HCT116 (cell line): Measurements from ENCODE around the gene CCDC57. TPM values are rescaled to one million over a fixed set of nuclear protein-coding genes. Genes with fewer than 3 reads are reported as not detected.

Source experiments
- ATAC-seq: fragments of 200-7000 bp; cut with Tn5 transposase; 2 replicates; pipeline ENCODE4 v1.9.1; 2020; ENCODE audit warnings: mild to moderate bottlenecking, moderate library complexity
- BruUV-seq: library from RNA; stranded (reverse); fragments of 400-500 nt; replicated peaks from 2 replicates; lab custom pipeline; 2021; lab: Mats Ljungman, UMichigan
- CTCF ChIA-PET: fragments of 300-600 bp; sonication (Branson Sonifier 250); formaldehyde crosslinking; loops from one replicate; lab custom pipeline; 2021; ENCODE audit warnings: antibody characterized with exemption; lab: Charles Lee
- POLR2A ChIA-PET: fragments of 300-600, 350-600 bp; sonication (Branson Sonifier 250); formaldehyde crosslinking; loops from one replicate; lab custom pipeline; 2021; ENCODE audit warnings: antibody characterized with exemption; lab: Charles Lee
- RAD21 ChIA-PET, 2 experiments: fragments of 300-600 bp; sonication (Branson Sonifier 250); formaldehyde crosslinking; loops; one replicate each; lab custom pipeline; 2023; ENCODE audit warnings: low total read pairs in 2 of 2; ENCODE audit not compliant: uncharacterized antibody in 2 of 2, unreplicated experiment in 2 of 2, low non-redundant PET in 1 of 2; lab: Charles Lee
- DNase-seq: peaks from one replicate; pipeline ENCODE4 v3.0.0-alpha.2; 2010; ENCODE audit warnings: low read depth, low spot score
- H2AFZ ChIP-seq: fragments of 200-600 bp; shearing (Covaris generic), sonication (generic); 2 replicates; pipeline ENCODE4 v1.6.1; 2017; ENCODE audit warnings: low read depth, mixed run types, mixed read lengths, antibody characterized with exemption, low read length; ENCODE audit not compliant: poor library complexity, severe bottlenecking
- H3K27ac ChIP-seq: 2 replicates; pipeline ENCODE4 v1.5.1; 2012; ENCODE audit warnings: low read depth, low read length
- H3K27me3 ChIP-seq: fragments of 200-600 bp; sonication (generic); 2 replicates; pipeline ENCODE4 v1.6.1; 2016; ENCODE audit warnings: mixed run types, low read length, mixed read lengths; ENCODE audit not compliant: insufficient read depth
- H3K36me3 ChIP-seq, 2 experiments: fragments of 200-500 bp in 1 of 2; fragments of 200-600 bp in 1 of 2; sonication (Bioruptor generic) in 1 of 2; sonication (generic) in 1 of 2; 2 replicates each; pipeline versions ENCODE4 v1.5.1 to v1.6.1; 2014 to 2016; ENCODE audit warnings: low read length in 2 of 2, inconsistent platforms in 1 of 2, mixed read lengths in 1 of 2, mixed run types in 1 of 2; ENCODE audit not compliant: insufficient read depth in 2 of 2, control insufficient read depth in 1 of 2
- H3K4me1 ChIP-seq, 2 experiments: fragments of 200-600 bp in 1 of 2; sonication (generic) in 1 of 2; 2 replicates each; pipeline versions ENCODE4 v1.5.1 to v1.6.1; 2012 to 2017; ENCODE audit warnings: low read length in 2 of 2, inconsistent platforms in 1 of 2, mild to moderate bottlenecking in 1 of 2, mixed read lengths in 1 of 2, mixed run types in 1 of 2, moderate library complexity in 1 of 2; ENCODE audit not compliant: insufficient read depth in 2 of 2, control insufficient read depth in 1 of 2
- H3K4me2 ChIP-seq: fragments of 200-600 bp; sonication (generic); 2 replicates; pipeline ENCODE4 v1.6.1; 2017; ENCODE audit warnings: mixed run types, low read length, mixed read lengths
- H3K4me3 ChIP-seq, 2 experiments: fragments of 200-600 bp in 1 of 2; sonication (generic) in 1 of 2; replicated peaks in 1 of 2; 2 replicates each; pipeline ENCODE4 v1.5.1; 2011 to 2016; ENCODE audit warnings: low read length in 2 of 2, control low read depth in 1 of 2, low read depth in 1 of 2, mild to moderate bottlenecking in 1 of 2, mixed read lengths in 1 of 2, mixed run types in 1 of 2
- H3K79me2 ChIP-seq: fragments of 200-600 bp; sonication (generic); 2 replicates; pipeline ENCODE4 v1.6.1; 2017; ENCODE audit warnings: mild to moderate bottlenecking, mixed run types, low read length, moderate library complexity, mixed read lengths; ENCODE audit not compliant: insufficient read depth
- H3K9ac ChIP-seq: fragments of 200-600 bp; sonication (generic); 2 replicates; pipeline ENCODE4 v1.6.1; 2016; ENCODE audit warnings: low read length, mixed read lengths
- H3K9me2 ChIP-seq: fragments of 200-600 bp; sonication (generic), shearing (Covaris generic); 2 replicates; pipeline ENCODE4 v1.6.1; 2017; ENCODE audit warnings: mixed run types, mild to moderate bottlenecking, moderate library complexity; ENCODE audit not compliant: insufficient read depth
- H3K9me3 ChIP-seq, 2 experiments: fragments of 200-500 bp in 1 of 2; fragments of 200-600 bp in 1 of 2; sonication (Bioruptor generic) in 1 of 2; sonication (generic) in 1 of 2; 2 replicates each; pipeline ENCODE4 v1.6.1; 2014 to 2017; ENCODE audit warnings: low read length in 2 of 2, mixed read lengths in 2 of 2, inconsistent platforms in 1 of 2, low read depth in 1 of 2, mild to moderate bottlenecking in 1 of 2, mixed run types in 1 of 2, moderate library complexity in 1 of 2; ENCODE audit not compliant: control insufficient read depth in 1 of 2, insufficient read depth in 1 of 2
- H4K20me1 ChIP-seq: fragments of 200-600 bp; sonication (generic), shearing (Covaris generic); 2 replicates; pipeline ENCODE4 v1.6.1; 2017; ENCODE audit warnings: mixed run types, mild to moderate bottlenecking, moderate library complexity; ENCODE audit not compliant: insufficient read depth
- CBX3 ChIP-seq: IDR thresholded peaks from 2 replicates; pipeline ENCODE4 v1.6.1; 2012; ENCODE audit warnings: low read depth
- CEBPB ChIP-seq: IDR thresholded peaks from 2 replicates; pipeline ENCODE4 v1.6.1; 2012; ENCODE audit warnings: low read depth
- CTCF ChIP-seq, 3 experiments: fragments of 200-600 bp in 1 of 3; sonication (generic) in 1 of 3; IDR thresholded peaks in 2 of 3; conservative IDR thresholded peaks in 1 of 3; 2 replicates each; pipeline ENCODE4 v1.5.1; 2012 to 2017; ENCODE audit warnings: low read depth in 2 of 3, low read length in 2 of 3, antibody characterized with exemption in 1 of 3, borderline replicate concordance in 1 of 3, control low read depth in 1 of 3, mild to moderate bottlenecking in 1 of 3, mixed read lengths in 1 of 3, mixed run types in 1 of 3, moderate library complexity in 1 of 3; ENCODE audit not compliant: insufficient read depth in 1 of 3
- EGR1 ChIP-seq: IDR thresholded peaks from 2 replicates; pipeline ENCODE4 v1.6.1; 2012; ENCODE audit warnings: low read depth
- EZH2 ChIP-seq: fragments of 200-600 bp; sonication (generic); IDR thresholded peaks from 2 replicates; pipeline ENCODE4 v1.6.1; 2017; ENCODE audit warnings: antibody characterized with exemption, mixed run types
- EZH2phosphoT487 ChIP-seq: fragments of 200-600 bp; IDR thresholded peaks from 2 replicates; pipeline ENCODE4 v1.6.1; 2018; ENCODE audit warnings: antibody characterized with exemption, borderline replicate concordance
- FOSL1 ChIP-seq: IDR thresholded peaks from 2 replicates; pipeline ENCODE4 v1.6.1; 2012; ENCODE audit warnings: low read depth
- POLR2A ChIP-seq: IDR thresholded peaks from 2 replicates; pipeline ENCODE4 v1.7.0; 2011; ENCODE audit warnings: borderline replicate concordance; ENCODE audit not compliant: insufficient read depth, insufficient read length; ENCODE audit errors: extremely low read depth
- RAD21 ChIP-seq: IDR thresholded peaks from 2 replicates; pipeline ENCODE4 v1.6.1; 2012; ENCODE audit warnings: low read depth, mild to moderate bottlenecking
- REST ChIP-seq: IDR thresholded peaks from 2 replicates; pipeline ENCODE4 v1.6.1; 2012; ENCODE audit warnings: low read depth
- SIN3A ChIP-seq: IDR thresholded peaks from 2 replicates; pipeline ENCODE4 v1.6.1; 2012; ENCODE audit warnings: low read depth
- SP1 ChIP-seq: IDR thresholded peaks from 2 replicates; pipeline ENCODE4 v1.6.1; 2012; ENCODE audit warnings: low read depth
- TCF7L2 ChIP-seq: IDR thresholded peaks from 2 replicates; pipeline ENCODE4 v1.7.0; 2011; ENCODE audit warnings: borderline replicate concordance, inconsistent platforms; ENCODE audit not compliant: insufficient read depth, insufficient read length; ENCODE audit errors: extremely low read depth
- ZBTB33 ChIP-seq: IDR thresholded peaks from 2 replicates; pipeline ENCODE4 v1.6.1; 2011; ENCODE audit warnings: mild to moderate bottlenecking, low read length, moderate library complexity; ENCODE audit not compliant: insufficient replicate concordance; ENCODE audit errors: extremely low read depth
- ZFX ChIP-seq: fragments of 450-650 bp; IDR thresholded peaks from 2 replicates; pipeline ENCODE4 v1.6.1; 2017
- ZNF274 ChIP-seq: fragments of 200-500 bp; sonication (Bioruptor generic); IDR thresholded peaks from 2 replicates; pipeline ENCODE4 v1.6.1; 2014; ENCODE audit warnings: mild to moderate bottlenecking, low read depth, low read length, inconsistent platforms
- intact Hi-C: fragments of 100-400 bp; cut with micrococcal nuclease; formaldehyde crosslinking; loops from 2 replicates; pipeline ENCODE4 v1.10.0; 2022
- total RNA-seq: library from RNA; stranded (reverse); gene quantifications from one replicate; pipeline ENCODE4 v1.2.1, GENCODE V29; 2021; ENCODE audit not compliant: unreplicated experiment
- TF ChIP-seq, protein P1 (sequence below): IDR thresholded peaks from 2 replicates; pipeline ENCODE4 v1.6.1; 2012
- TF ChIP-seq, protein P2 (sequence below): IDR thresholded peaks from 2 replicates; pipeline ENCODE4 v1.6.1; 2012

Gene CCDC57
- total RNA-seq, 1 experiment from 2014 or later: 143 TPM

- H3K36me3 ChIP-seq: no peaks in the 10 kb centered on the region
- no peak overlapping the region for H3K4me2 ChIP-seq
- BruUV-seq: no TSS peak
- no peaks in the 10 kb centered on the region for H3K79me2 ChIP-seq
- no peaks in the 10 kb centered on the region for H4K20me1 ChIP-seq
- no peak overlapping the region for H3K27ac ChIP-seq
- no peak overlapping the region for H3K9ac ChIP-seq
- TF ChIP-seq REST (no peak), POLR2A (no peak), ZFX (no peak), SP1 (no peak), EZH2phosphoT487 (no peak), CBX3 (no peak), ZNF274 (no peak), EZH2 (no peak), FOSL1 (no peak), SIN3A (no peak), CTCF (IDR thresholded peaks at IDR 0.05 in 2 of 3, conservative IDR thresholded peaks at IDR 0.05 in 1 of 3; ENCODE audit: borderline replicate concordance in 1 of 3, insufficient read depth in 1 of 3, low read depth in 2 of 3, low read length in 2 of 3) (no peak), TCF7L2 (no peak), CEBPB (no peak), ZBTB33 (no peak), RAD21 (no peak), EGR1 (no peak)
- TF ChIP-seq, protein P1, sequence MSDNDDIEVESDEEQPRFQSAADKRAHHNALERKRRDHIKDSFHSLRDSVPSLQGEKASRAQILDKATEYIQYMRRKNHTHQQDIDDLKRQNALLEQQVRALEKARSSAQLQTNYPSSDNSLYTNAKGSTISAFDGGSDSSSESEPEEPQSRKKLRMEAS: no peak
- TF ChIP-seq, protein P2, sequence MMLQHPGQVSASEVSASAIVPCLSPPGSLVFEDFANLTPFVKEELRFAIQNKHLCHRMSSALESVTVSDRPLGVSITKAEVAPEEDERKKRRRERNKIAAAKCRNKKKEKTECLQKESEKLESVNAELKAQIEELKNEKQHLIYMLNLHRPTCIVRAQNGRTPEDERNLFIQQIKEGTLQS: no peak
- ChIA-PET RAD21 (no interaction called here), POLR2A (interaction anchor here (1.2 to 1.9 kb wide), 2 partner anchors 8 to 9 kb away, joined by 3 to 7 read pairs; partner anchors contain the start of gene SLC16A3), CTCF (interaction anchor here (1.8 kb wide), 1 partner anchor 14 kb away, joined by 5 read pairs; no protein-coding TSS in a partner anchor)
- no peak for DNase-seq
- no peaks in the 10 kb centered on the region for H3K27me3 ChIP-seq
- no peak overlapping the region for H2AFZ ChIP-seq
- H3K9me2 ChIP-seq: no peaks in the 10 kb centered on the region
- intact Hi-C loops: no loop called here
- H3K4me3 ChIP-seq: no peak overlapping the region
- peaks cover 31 to 60% of the 10 kb centered on the region in 2 experiments for H3K4me1 ChIP-seq
- H3K9me3 ChIP-seq: peaks cover 0 to 3% of the 10 kb centered on the region in 2 experiments; a peak in 1 of 4 replicates
- ATAC-seq: no peak
These were observed 7.4 kb upstream of the CCDC57 start for GRCh38 chr17:82219753-82220709.
